HG03460 (cell line): Measurements from ENCODE around the gene CDH13.

Experiments used
- ATAC-seq: cut with Tn5 transposase; IDR thresholded peaks from one replicate; pipeline ENCODE4 v1.9.1; 2021; ENCODE audit not compliant: unreplicated experiment

CDH13 gene

GRCh38 chr16:83538707-83539106 is 911.9 kb downstream of the CDH13 start:
- no peak for ATAC-seq

- no peak for ATAC-seq
Observed at GRCh38 chr16:83539736-83540490, 913.1 kb downstream of the CDH13 start.

GRCh38 chr16:83541231-83541630 is 914.5 kb downstream of the CDH13 start:
- no peak for ATAC-seq

GRCh38 chr16:83542491-83542890 is 915.7 kb downstream of the CDH13 start:
- no peak for ATAC-seq

GRCh38 chr16:83549316-83550182 is 922.8 kb downstream of the CDH13 start:
- ATAC-seq = no peak

- no peak for ATAC-seq
Observed at GRCh38 chr16:83550183-83550569, 923.4 kb downstream of the CDH13 start.

GRCh38 chr16:83552228-83552627 is 925.5 kb downstream of the CDH13 start:
- ATAC-seq = no peak

GRCh38 chr16:83552930-83553329 is 926.2 kb downstream of the CDH13 start:
- no peak for ATAC-seq

GRCh38 chr16:83554096-83554495 is 927.3 kb downstream of the CDH13 start:
- ATAC-seq = no peak

GRCh38 chr16:83554540-83554939 is 927.8 kb downstream of the CDH13 start:
- ATAC-seq = no peak

GRCh38 chr16:83561876-83562275 is 935.1 kb downstream of the CDH13 start:
- no peak for ATAC-seq

- no peak for ATAC-seq
Observed at GRCh38 chr16:83568345-83568744, 941.6 kb downstream of the CDH13 start.

- no peak for ATAC-seq
Observed at GRCh38 chr16:83574388-83574787, 947.6 kb downstream of the CDH13 start.

- ATAC-seq = no peak
Observed at GRCh38 chr16:83577078-83577745, 950.4 kb downstream of the CDH13 start.

- ATAC-seq = no peak
Observed at GRCh38 chr16:83578171-83578570, 951.4 kb downstream of the CDH13 start.

GRCh38 chr16:83579027-83579426 is 952.3 kb downstream of the CDH13 start:
- ATAC-seq = no peak

GRCh38 chr16:83579436-83579835 is 952.7 kb downstream of the CDH13 start:
- no peak for ATAC-seq

GRCh38 chr16:83581082-83581481 is 954.3 kb downstream of the CDH13 start:
- peak; percentile 90 for ATAC-seq

GRCh38 chr16:83581994-83582747 is 955.4 kb downstream of the CDH13 start:
- no peak for ATAC-seq

- ATAC-seq = no peak
Observed at GRCh38 chr16:83586036-83586435, 959.3 kb downstream of the CDH13 start.
